HEK293 (cell line): ENCODE measurements around the gene CLCN2.

ENCODE experiments used
- GFI1B ChIP-seq: fragments of 450-650 bp; formaldehyde crosslinking; IDR thresholded peaks from 2 replicates; pipeline ENCODE4 v1.5.1; 2016; ENCODE audit warnings: missing biosample characterization, missing genetic modification characterization
- GLI2 ChIP-seq: fragments of 450-650 bp; formaldehyde crosslinking; IDR thresholded peaks from 2 replicates; pipeline ENCODE4; 2017; ENCODE audit warnings: missing biosample characterization, missing genetic modification characterization, low read depth, borderline replicate concordance
- GLI4 ChIP-seq: fragments of 450-650 bp; formaldehyde crosslinking; IDR thresholded peaks from 2 replicates; pipeline ENCODE4 v1.5.1; 2016; ENCODE audit warnings: missing biosample characterization, missing genetic modification characterization
- HOXA7 ChIP-seq: sonication (generic); formaldehyde crosslinking; IDR thresholded peaks from 2 replicates; pipeline ENCODE4 v1.8.1; 2022; ENCODE audit warnings: missing genetic modification reagents, borderline replicate concordance
- HOXC10 ChIP-seq: sonication (generic); formaldehyde crosslinking; IDR thresholded peaks from 2 replicates; pipeline ENCODE4 v1.8.1; 2023; ENCODE audit warnings: mild to moderate bottlenecking, missing genetic modification reagents
- IKZF3 ChIP-seq: fragments of 450-650 bp; IDR thresholded peaks from 2 replicates; pipeline ENCODE4 v1.5.0; 2018; ENCODE audit warnings: missing biosample characterization, mild to moderate bottlenecking, missing genetic modification characterization, moderate library complexity
- KLF1 ChIP-seq: fragments of 450-650 bp; formaldehyde crosslinking; IDR thresholded peaks from 2 replicates; pipeline ENCODE4 v1.5.1; 2016; ENCODE audit warnings: missing biosample characterization, missing genetic modification characterization
- MYNN ChIP-seq: fragments of 450-650 bp; formaldehyde crosslinking; IDR thresholded peaks from 2 replicates; pipeline ENCODE4 v1.5.1; 2016; ENCODE audit warnings: missing biosample characterization, missing genetic modification characterization, borderline replicate concordance
- OSR2 ChIP-seq: fragments of 450-650 bp; formaldehyde crosslinking; IDR thresholded peaks from 2 replicates; pipeline ENCODE4 v1.5.1; 2016; ENCODE audit warnings: missing biosample characterization, missing genetic modification characterization
- OVOL3 ChIP-seq: fragments of 450-650 bp; formaldehyde crosslinking; IDR thresholded peaks from 2 replicates; pipeline ENCODE4 v1.5.1; 2016; ENCODE audit warnings: missing biosample characterization, missing genetic modification characterization
- PRDM1 ChIP-seq: fragments of 450-650 bp; formaldehyde crosslinking; IDR thresholded peaks from 2 replicates; pipeline ENCODE4; 2016; ENCODE audit warnings: missing biosample characterization, missing genetic modification characterization
- SP2 ChIP-seq: fragments of 450-650 bp; formaldehyde crosslinking; IDR thresholded peaks from 2 replicates; pipeline ENCODE4 v1.5.1; 2016; ENCODE audit warnings: missing biosample characterization, missing genetic modification characterization
- SP3 ChIP-seq: fragments of 450-650 bp; formaldehyde crosslinking; IDR thresholded peaks from 2 replicates; pipeline ENCODE4 v1.5.1; 2016; ENCODE audit warnings: missing biosample characterization, missing genetic modification characterization
- SP7 ChIP-seq: fragments of 450-650 bp; formaldehyde crosslinking; IDR thresholded peaks from 2 replicates; pipeline ENCODE4 v1.5.1; 2016; ENCODE audit warnings: missing biosample characterization, missing genetic modification characterization
- ZBTB48 ChIP-seq: fragments of 450-650 bp; formaldehyde crosslinking; IDR thresholded peaks from 2 replicates; pipeline ENCODE4 v1.5.1; 2016; ENCODE audit warnings: missing biosample characterization, missing genetic modification characterization
- ZFHX2 ChIP-seq: fragments of 450-650 bp; formaldehyde crosslinking; conservative IDR thresholded peaks from 2 replicates; pipeline ENCODE4 v1.5.1; 2016; ENCODE audit warnings: missing biosample characterization, missing genetic modification characterization
- ZFP3 ChIP-seq: fragments of 450-650 bp; formaldehyde crosslinking; IDR thresholded peaks from 2 replicates; pipeline ENCODE4 v1.5.1; 2016; ENCODE audit warnings: low read depth, missing biosample characterization, missing genetic modification characterization
- ZNF2 ChIP-seq: fragments of 450-650 bp; formaldehyde crosslinking; IDR thresholded peaks from 2 replicates; pipeline ENCODE4 v1.5.1; 2016; ENCODE audit warnings: missing biosample characterization, missing genetic modification characterization
- ZNF221 ChIP-seq: fragments of 450-650 bp; formaldehyde crosslinking; IDR thresholded peaks from 2 replicates; pipeline ENCODE4 v1.5.1; 2017; ENCODE audit warnings: missing biosample characterization, missing genetic modification characterization, borderline replicate concordance
- ZNF274 ChIP-seq, 2 experiments: fragments of 200-500 bp in 1 of 2; fragments of 450-650 bp in 1 of 2; sonication (Bioruptor generic) in 1 of 2; formaldehyde crosslinking in 1 of 2; IDR thresholded peaks; 2 replicates each; pipeline versions ENCODE4 v1.5.1 to v1.6.1; 2014 to 2016; ENCODE audit warnings: borderline replicate concordance in 1 of 2, inconsistent platforms in 1 of 2, low read length in 1 of 2, missing biosample characterization in 1 of 2, missing genetic modification characterization in 1 of 2
- ZNF341 ChIP-seq: fragments of 450-650 bp; formaldehyde crosslinking; IDR thresholded peaks from 2 replicates; pipeline ENCODE4; 2016; ENCODE audit warnings: low read depth, missing biosample characterization, missing genetic modification characterization
- ZNF37A ChIP-seq: fragments of 450-650 bp; IDR thresholded peaks from 2 replicates; pipeline ENCODE4 v1.5.1; 2018; ENCODE audit warnings: missing biosample characterization, missing genetic modification characterization
- ZNF426 ChIP-seq: fragments of 450-650 bp; formaldehyde crosslinking; IDR thresholded peaks from 2 replicates; pipeline ENCODE4 v1.5.1; 2017; ENCODE audit warnings: missing biosample characterization, missing genetic modification characterization, mild to moderate bottlenecking, inconsistent platforms, moderate library complexity
- ZNF473 ChIP-seq: fragments of 450-650 bp; formaldehyde crosslinking; IDR thresholded peaks from 2 replicates; pipeline ENCODE4 v1.5.1; 2017; ENCODE audit warnings: missing biosample characterization, missing genetic modification characterization
- ZNF549 ChIP-seq: fragments of 450-650 bp; IDR thresholded peaks from 2 replicates; pipeline ENCODE4 v1.5.1; 2018; ENCODE audit warnings: missing biosample characterization, missing genetic modification characterization, mild to moderate bottlenecking, inconsistent platforms, moderate library complexity
- ZNF558 ChIP-seq: fragments of 450-650 bp; formaldehyde crosslinking; IDR thresholded peaks from 2 replicates; pipeline ENCODE4 v1.5.1; 2016; ENCODE audit warnings: missing biosample characterization, missing genetic modification characterization
- ZNF660 ChIP-seq: fragments of 450-650 bp; IDR thresholded peaks from 2 replicates; pipeline ENCODE4 v1.5.1; 2018; ENCODE audit warnings: missing biosample characterization, mild to moderate bottlenecking, missing genetic modification characterization
- ZNF707 ChIP-seq: fragments of 450-650 bp; formaldehyde crosslinking; IDR thresholded peaks from 2 replicates; pipeline ENCODE4 v1.5.1; 2016; ENCODE audit warnings: missing biosample characterization, missing genetic modification characterization
- ZNF76 ChIP-seq: fragments of 450-650 bp; formaldehyde crosslinking; IDR thresholded peaks from 2 replicates; pipeline ENCODE4; 2016; ENCODE audit warnings: low read depth, missing biosample characterization, missing genetic modification characterization, borderline replicate concordance
- ZNF776 ChIP-seq: fragments of 450-650 bp; formaldehyde crosslinking; IDR thresholded peaks from 2 replicates; pipeline ENCODE4 v1.5.0; 2017; ENCODE audit warnings: missing biosample characterization, missing genetic modification characterization, borderline replicate concordance
- ZNF791 ChIP-seq: fragments of 450-650 bp; formaldehyde crosslinking; IDR thresholded peaks from 2 replicates; pipeline ENCODE4 v1.5.1; 2016; ENCODE audit warnings: missing biosample characterization, missing genetic modification characterization
- ZNF792 ChIP-seq: fragments of 450-650 bp; formaldehyde crosslinking; IDR thresholded peaks from 2 replicates; pipeline ENCODE4 v1.5.1; 2016; ENCODE audit warnings: missing biosample characterization, missing genetic modification characterization
- TF ChIP-seq, protein P1 (sequence below): fragments of 450-650 bp; formaldehyde crosslinking; conservative IDR thresholded peaks from 2 replicates; pipeline ENCODE4 v1.5.1; 2016; ENCODE audit warnings: low read depth, missing biosample characterization, missing genetic modification characterization
- TF ChIP-seq, protein P2 (sequence below): fragments of 450-650 bp; formaldehyde crosslinking; IDR thresholded peaks from 2 replicates; pipeline ENCODE4 v1.5.1; 2017; ENCODE audit warnings: missing biosample characterization, missing genetic modification characterization

The CLCN2 gene

DNA sequence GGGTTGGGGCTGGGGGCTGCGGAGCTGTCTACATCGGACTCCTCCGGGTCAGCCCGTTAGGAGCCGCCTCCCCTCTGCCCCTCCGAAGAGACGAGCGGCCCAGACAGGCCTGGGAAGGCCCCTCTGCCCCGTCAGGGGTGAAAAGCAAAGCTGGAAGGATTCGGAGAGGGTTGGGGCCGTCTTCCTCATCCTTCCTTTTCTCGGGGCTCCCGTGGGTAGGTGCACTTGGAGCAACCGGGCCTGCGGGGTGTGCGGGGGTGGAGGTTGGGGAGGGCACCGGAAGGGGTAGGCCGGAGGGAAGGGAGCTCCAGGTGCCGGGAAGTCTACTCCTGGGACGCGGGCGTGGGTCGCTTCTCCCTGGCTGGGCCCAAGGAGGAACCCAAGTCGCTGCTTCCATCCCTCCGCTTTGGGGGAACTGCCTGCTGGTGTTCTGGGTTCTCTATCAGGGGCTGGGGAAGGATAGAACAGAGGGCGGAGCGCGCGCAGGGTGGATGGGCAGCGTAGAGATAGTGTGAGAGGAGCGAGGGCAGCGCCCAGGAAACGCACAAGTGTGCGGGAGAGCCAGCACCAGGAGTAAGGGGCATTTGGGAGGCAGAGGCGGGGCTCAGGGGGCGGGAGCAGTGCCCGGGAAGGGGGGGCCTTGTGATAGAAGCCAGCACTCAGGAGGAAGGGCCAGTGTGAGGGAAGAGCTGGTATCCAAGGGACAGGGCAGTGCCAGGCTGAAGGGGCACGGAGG lies 695 bp upstream of the CLCN2 start (continued):
- TF ChIP-seq, protein P1, sequence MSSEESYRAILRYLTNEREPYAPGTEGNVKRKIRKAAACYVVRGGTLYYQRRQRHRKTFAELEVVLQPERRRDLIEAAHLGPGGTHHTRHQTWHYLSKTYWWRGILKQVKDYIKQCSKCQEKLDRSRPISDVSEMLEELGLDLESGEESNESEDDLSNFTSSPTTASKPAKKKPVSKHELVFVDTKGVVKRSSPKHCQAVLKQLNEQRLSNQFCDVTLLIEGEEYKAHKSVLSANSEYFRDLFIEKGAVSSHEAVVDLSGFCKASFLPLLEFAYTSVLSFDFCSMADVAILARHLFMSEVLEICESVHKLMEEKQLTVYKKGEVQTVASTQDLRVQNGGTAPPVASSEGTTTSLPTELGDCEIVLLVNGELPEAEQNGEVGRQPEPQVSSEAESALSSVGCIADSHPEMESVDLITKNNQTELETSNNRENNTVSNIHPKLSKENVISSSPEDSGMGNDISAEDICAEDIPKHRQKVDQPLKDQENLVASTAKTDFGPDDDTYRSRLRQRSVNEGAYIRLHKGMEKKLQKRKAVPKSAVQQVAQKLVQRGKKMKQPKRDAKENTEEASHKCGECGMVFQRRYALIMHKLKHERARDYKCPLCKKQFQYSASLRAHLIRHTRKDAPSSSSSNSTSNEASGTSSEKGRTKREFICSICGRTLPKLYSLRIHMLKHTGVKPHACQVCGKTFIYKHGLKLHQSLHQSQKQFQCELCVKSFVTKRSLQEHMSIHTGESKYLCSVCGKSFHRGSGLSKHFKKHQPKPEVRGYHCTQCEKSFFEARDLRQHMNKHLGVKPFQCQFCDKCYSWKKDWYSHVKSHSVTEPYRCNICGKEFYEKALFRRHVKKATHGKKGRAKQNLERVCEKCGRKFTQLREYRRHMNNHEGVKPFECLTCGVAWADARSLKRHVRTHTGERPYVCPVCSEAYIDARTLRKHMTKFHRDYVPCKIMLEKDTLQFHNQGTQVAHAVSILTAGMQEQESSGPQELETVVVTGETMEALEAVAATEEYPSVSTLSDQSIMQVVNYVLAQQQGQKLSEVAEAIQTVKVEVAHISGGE (tag by site-specific recombination), result peak; percentile 83
- TF ChIP-seq ZNF549 (no peak), ZNF776 (tag by site-specific recombination) (no peak), ZNF660 (no peak), SP2 (tag by site-specific recombination) (peak; percentile 70), GFI1B (no peak), ZNF221 (no peak), ZNF37A (tag by site-specific recombination) (no peak), GLI4 (tag by site-specific recombination) (no peak), OVOL3 (tag by site-specific recombination) (no peak), KLF1 (tag by site-specific recombination) (0 out of 2 replicates have a peak, but pooled peaks have one; percentile 7), ZNF274 (IDR thresholded peaks at IDR 0.05; ENCODE audit: low read length) (no peak), ZNF274 (tag by site-specific recombination; IDR thresholded peaks at IDR 0.05; ENCODE audit: borderline replicate concordance) (no peak), ZNF473 (tag by site-specific recombination) (no peak), SP7 (tag by site-specific recombination) (no peak), MYNN (tag by site-specific recombination) (no peak), HOXC10 (CRISPR knock-in tag) (no peak), ZNF558 (tag by site-specific recombination) (no peak), ZFP3 (tag by site-specific recombination) (no peak), IKZF3 (tag by site-specific recombination) (peak; percentile 47), HOXA7 (CRISPR knock-in tag) (no peak), ZNF791 (no peak), ZNF707 (tag by site-specific recombination) (no peak), ZNF76 (tag by site-specific recombination) (peak; percentile 67; the same call in 1 of the 2 replicates), ZBTB48 (tag by site-specific recombination) (peak; percentile 54), ZNF341 (tag by site-specific recombination) (peak; percentile 99), OSR2 (tag by site-specific recombination) (no peak), GLI2 (tag by site-specific recombination) (no peak), ZNF792 (tag by site-specific recombination) (no peak), PRDM1 (tag by site-specific recombination) (no peak), ZFHX2 (tag by site-specific recombination) (peak; percentile 88), ZNF426 (tag by site-specific recombination) (no peak), SP3 (tag by site-specific recombination) (peak; percentile 81), ZNF2 (tag by site-specific recombination) (no peak)
- TF ChIP-seq, protein P2, sequence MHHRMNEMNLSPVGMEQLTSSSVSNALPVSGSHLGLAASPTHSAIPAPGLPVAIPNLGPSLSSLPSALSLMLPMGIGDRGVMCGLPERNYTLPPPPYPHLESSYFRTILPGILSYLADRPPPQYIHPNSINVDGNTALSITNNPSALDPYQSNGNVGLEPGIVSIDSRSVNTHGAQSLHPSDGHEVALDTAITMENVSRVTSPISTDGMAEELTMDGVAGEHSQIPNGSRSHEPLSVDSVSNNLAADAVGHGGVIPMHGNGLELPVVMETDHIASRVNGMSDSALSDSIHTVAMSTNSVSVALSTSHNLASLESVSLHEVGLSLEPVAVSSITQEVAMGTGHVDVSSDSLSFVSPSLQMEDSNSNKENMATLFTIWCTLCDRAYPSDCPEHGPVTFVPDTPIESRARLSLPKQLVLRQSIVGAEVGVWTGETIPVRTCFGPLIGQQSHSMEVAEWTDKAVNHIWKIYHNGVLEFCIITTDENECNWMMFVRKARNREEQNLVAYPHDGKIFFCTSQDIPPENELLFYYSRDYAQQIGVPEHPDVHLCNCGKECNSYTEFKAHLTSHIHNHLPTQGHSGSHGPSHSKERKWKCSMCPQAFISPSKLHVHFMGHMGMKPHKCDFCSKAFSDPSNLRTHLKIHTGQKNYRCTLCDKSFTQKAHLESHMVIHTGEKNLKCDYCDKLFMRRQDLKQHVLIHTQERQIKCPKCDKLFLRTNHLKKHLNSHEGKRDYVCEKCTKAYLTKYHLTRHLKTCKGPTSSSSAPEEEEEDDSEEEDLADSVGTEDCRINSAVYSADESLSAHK (tag by site-specific recombination), result no peak
